Stimulated activated naive CD4-positive, alpha-beta T cell (primary cell): Measurements from ENCODE around the gene MIPEP.
"Not testable (repeated sequence)": the region's sequence is repeated elsewhere in the genome, so short reads cannot be mapped to it uniquely, and the experiment has no call there.

Experiments used
- DNase-seq, 6 experiments: peaks; one replicate each; lab custom pipeline; 2025; lab: John Stamatoyannopoulos, UW

MIPEP gene

DNA sequence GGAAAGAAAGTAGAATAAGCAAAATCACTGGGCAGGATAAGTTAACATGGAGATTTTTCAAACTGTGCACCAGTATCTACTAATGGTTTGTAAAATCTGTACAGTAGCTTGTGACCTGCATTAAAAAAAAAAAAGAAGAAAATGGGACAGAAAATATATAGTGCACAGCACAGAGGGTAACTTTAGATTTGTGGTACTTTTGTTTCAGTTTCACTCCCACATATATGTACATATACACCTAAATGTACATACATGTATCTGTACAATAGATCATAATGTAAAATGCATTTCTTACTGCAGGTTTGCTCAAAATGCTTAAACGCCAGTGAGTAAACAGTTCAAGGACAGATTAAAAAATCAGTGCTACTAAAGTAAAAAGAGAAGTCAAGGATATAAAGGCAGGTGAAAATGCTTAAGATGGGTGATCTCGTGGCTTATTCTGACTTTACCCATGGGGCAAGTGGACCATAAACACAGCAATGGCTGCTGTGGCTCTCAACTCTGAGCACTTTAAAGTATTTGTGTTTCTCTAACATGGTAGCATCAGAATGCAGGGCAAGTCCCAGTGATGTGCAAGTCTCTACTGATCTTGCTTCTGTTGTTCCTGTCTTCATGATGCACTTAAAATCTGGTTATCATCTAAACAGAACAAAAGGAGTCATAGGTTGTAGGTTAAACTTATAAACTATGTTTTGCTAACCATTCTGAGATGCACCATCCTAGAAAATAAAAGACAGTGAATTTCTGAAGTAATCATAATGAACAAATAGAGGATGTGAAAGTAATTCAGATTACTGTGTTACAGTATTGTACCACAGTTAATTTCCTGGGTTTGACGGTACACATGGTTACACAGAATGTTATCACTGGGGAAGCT is 112.3 kb downstream of the MIPEP start:
- no peak for DNase-seq

DNA sequence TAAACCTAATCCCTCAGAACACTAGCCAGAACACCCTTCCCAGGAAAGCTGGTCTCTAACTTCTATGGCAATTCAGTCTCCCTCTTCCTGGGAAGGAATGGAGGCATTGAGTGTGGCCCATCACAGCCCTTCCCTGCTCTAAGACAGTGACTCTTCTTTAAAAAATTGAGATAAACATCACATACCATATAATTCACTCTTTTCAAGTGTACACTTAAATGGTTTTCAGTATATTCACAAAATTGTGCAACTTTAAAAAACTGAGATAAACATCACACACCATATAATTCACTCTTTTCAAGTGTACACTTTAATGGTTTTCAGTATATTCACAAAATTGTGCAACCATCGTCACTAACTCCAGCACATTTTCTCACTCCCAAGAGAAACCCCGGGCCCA is 116.5 kb downstream of the MIPEP start:
- DNase-seq, result no peak

DNA sequence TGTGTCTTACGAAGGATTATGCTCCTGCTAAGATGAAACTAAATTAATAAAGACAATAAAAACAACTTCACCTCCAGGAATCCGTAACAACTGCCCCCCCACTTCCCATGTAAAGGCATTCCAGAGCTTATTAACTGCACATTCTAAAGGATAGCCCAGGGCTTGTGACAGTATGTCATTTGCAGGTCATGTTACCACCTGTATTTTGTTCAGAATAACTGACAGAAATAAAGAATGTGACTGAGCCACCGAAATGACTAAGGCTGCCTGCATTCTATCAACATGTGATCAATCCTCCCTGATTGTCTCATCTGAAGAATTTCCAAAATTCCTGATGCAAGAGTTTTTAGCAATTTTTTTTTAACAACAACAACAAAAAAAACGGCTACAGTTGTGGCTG is 117.2 kb downstream of the MIPEP start:
- no peak for DNase-seq

DNA sequence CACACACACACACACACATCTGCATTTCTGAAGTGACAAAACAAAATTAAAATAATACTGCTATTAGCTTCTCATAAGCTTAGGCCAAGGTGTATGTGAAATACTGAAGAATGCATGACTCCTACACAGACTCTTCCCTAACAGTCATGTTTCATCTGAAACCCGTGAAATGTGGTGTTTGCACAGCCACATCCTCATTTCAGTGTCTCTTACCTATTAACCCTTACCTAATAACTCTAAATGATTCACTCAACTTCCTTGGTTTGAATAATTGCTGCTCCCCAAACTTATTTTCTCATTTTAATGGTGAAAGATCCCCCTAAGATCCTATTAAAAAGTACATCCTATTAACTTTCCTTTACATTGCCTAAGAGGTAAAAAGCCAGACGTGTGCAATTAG is 117.6 kb downstream of the MIPEP start:
- no peak for DNase-seq

DNA sequence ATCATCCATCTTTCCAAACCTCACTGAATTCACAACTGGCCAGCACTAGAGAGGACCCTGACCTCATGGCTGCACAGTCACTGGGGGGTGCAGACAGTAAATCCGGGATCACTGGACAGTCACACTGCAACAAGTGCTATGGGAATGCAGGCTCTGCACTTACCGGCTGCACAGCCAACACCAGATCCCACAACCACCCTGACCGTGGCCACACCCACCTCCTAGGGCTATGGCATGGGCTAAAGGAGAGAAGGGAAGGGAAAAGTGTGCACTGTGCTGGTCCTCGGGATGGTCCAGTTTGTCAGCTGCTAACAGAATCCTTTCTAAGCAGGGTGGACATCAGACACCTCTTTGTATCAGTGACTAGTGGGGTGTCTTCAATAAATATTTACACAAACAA is 118.2 kb downstream of the MIPEP start:
- no peak for DNase-seq

DNA sequence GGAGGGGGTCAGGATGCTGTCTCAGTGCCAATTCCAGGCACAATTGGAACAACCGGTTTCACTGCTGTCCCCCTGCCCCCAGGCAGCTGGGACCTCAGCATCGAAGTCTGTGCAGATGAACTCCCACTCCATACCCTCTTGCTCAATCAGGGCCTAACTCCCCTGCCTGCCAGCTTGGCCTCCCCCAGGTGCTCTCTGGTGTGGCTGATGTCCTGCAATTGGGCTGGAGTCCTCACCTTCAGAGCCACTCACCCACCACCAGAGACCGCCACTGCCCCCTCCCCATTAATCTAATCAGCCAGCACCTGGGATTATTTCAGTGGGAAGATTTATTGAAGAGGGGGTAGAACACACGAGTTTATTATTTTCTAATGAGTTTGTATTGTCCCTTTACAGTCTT is 118.8 kb downstream of the MIPEP start:
- DNase-seq, result no peak

DNA sequence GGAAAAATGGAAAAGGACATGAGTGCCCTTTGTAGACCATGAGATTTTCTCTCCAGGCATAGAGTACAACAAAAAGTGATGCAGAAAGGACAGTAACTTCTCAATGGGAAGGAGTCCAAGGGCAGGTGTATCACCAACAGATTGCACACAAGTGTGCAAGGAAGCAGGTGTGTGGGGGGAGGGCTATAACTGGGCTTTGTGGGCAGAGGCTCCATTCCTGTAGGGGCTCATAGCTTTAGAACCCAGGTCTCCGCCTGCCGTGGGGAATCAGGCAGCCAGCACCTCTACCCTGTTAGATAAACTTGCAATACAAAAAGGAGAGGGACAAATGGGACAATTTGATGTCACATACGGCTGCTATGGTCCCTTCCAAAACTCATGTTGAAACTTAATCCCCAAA is 119.8 kb downstream of the MIPEP start:
- DNase-seq, result no peak

DNA sequence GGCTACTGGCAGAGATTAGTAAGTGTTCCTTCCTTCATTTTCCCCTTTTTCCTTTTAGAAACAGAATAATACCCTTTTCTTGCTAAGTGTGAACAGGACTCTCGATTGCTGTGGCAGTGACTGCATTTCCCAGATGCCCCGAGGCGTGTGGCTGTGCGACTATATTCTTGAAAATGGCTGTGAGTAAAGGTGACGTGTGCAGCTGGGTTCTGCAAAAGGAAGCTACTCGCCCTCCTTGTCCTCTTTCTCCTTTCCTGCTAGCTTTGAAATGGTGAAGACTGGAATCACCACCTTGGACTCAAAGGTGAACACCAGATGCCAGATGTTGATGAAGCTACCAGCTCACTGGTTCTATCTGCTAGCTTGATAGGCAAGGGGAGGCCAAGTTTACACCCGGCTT is 121.4 kb downstream of the MIPEP start:
- DNase-seq, result no peak

DNA sequence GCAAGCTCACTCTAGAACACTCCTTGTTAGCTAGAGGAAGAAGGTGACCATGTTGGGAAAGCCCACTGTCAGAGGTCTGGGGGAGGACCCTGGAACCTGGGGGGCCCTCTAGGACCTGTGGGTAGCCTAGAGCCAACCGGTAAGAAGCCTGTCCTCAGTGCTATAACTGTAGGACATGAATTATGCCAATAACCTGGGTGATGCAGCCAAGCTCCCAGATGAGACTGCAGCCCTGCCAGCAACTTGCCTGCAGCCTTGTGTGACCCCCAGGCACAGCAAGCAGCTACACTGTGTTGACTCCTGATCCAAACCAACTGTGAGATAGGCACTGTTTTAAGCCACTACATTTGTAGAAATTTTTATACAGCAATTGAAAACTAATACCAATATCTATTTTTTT is 122.3 kb downstream of the MIPEP start:
- no peak for DNase-seq

DNA sequence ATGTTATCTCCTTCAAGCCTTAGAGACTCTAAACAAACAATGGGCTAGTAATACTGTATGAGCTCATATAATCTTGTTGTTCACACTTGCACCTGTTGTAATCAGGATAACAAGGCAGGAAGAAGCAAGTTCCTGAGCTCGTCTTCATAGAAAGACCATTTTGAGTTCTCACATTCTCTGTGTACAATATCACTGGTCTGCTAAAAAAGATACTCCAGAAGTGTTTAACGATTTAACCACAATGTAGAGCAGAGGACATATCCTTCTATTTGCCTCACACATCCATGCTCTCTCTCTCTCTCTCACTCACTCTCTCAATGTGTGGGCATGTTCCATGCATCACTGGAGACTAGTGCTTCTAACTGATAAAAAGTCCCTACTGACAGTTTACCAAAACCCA is 122.9 kb downstream of the MIPEP start:
- DNase-seq, result no peak

DNA sequence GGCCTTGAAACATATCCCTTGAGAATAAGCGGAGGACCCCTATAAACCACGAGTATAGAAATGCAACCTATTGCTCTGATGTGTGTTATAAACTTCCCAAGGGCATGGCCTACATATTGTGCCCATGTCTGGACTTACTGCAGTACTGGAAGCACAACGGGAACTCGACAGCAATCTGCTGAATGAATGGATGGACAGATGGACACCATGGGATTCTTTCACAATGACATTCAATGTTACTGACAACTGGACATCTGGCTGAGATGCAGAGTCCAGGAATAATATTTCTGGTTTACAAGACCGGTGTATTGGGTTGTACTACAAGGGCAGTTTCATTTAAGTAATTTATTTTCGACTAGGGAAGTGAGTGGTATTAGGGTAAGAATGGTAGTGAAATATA is 123.7 kb downstream of the MIPEP start:
- no peak for DNase-seq

DNA sequence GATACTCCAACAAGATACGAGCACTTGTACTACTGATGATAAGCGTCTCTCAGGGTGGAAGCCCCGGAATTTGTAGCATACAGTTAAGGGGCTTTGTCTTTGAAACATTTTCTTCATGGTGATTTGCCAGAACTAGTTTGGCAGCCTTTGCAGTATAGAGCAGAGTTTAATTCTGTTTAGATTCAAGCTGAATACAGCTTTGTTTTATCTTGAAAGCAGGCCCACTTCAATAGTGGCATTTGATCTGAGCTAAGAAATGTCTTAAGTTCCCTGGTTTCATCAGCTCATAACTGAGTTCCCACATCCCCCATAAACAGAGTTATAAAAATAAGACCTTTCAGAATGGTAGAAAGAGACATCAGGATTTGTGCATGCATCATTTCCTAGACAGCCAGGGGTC is 125.9 kb downstream of the MIPEP start:
- DNase-seq, result no peak

DNA sequence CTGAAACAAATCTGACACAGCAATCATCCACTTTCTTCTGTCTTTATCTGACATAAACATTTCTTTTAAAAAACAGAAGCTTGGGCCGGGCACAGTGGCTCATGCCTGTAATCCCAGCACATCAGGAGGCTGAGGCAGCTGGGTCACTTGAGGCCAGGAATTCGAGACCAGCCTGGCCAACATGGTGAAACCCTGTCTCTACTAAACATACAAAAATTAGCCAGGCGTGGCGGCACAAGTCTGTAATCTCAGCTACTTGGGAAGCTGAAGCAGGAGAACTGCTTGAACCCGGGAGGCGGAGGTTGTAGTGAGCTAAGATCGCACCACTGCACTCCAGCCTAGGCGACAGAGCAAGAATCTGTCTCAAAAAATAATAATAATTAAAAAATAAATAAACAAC is 127.4 kb downstream of the MIPEP start:
- not testable (repeated sequence) for DNase-seq

DNA sequence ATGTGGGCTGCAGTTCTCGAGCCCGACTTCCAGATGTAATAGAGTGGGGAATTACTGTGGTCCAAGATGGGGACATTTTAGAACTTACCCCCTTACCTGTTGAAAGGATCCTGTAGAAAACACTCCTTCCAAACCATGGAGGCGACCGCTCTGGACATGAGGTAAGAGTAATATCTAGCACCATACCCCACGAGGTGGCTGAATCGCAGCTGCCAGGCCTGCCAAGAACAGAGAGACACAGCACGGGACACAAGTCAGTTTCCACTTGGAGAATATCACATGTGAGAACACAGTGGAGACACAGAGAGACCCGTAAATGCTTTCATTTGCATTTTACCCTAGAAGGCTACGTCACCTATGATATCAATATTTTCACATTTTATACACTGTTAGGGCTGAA is 129.2 kb downstream of the MIPEP start:
- no peak for DNase-seq

DNA sequence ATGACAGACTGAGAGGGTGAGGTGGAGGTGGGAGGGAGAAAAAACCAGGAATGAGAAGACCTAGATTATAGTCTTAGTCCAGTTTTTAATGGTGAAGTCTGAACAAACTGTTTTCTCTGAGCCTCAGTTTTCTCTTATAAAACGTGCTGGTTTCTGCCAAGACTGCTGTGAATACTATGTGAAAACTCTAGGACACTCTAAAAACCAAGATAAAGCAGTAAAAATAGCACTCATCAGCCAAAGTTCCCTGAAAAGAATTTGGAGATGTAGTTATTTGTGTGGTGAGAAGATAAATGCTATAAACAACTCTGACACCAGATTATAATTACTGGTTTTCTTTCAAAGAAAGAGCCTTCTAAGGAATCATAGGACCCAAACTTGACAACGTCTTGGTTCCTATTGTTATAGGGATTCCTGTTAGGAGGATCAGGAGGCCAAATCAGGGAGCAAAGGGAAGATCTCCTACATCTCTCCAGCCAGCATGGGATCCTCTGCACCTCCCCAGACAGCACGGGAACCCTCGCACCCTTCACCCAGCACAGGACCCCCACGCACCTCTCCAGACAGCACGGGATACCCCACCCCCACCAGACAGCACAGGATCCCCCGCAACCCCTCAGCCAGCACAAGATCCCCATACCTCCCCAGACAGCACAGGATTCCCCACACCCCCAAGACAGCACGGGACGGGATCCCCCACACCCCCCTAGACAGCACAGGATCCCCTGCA is 130.2 kb downstream of the MIPEP start:
- DNase-seq, result no peak

DNA sequence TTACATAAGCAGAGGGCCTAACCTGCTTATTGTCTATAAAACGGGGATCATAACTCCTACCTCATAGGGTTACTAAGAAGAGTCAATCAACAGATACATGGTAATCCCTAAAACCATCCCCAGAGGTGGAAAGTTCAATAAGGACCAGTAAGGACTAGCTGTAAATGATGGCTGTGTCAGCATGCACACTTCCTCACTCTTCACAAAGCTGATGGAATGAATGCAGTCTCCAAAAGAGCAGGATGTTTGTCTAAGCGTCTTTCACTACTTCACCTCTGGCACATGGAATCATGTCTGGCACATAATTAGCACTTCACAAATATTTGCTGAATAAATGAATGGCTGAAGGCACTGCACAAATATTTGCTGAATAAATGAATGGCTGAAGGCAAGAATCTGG is 134.2 kb downstream of the MIPEP start:
- no peak for DNase-seq

DNA sequence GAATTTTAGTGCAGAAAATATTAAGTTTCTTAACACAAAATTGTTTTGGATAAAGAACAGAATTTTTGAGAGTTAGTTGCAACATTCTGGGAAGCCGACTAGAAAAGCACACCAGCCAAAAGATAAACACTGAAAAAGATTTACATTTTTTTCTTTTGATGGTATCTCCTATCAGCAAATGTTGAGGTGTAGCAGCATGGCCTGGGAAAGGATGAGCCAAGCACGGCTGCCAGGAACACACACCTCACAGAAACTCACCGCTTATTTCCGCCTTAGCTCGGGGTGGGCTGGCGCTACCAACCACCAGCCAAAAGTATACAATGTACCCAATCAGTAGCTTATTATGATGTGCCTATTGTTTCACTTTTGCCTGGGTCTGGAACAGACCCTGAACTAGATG is 134.7 kb downstream of the MIPEP start:
- peak in 2 of 6 experiments; percentile 8 to 9 for DNase-seq

DNA sequence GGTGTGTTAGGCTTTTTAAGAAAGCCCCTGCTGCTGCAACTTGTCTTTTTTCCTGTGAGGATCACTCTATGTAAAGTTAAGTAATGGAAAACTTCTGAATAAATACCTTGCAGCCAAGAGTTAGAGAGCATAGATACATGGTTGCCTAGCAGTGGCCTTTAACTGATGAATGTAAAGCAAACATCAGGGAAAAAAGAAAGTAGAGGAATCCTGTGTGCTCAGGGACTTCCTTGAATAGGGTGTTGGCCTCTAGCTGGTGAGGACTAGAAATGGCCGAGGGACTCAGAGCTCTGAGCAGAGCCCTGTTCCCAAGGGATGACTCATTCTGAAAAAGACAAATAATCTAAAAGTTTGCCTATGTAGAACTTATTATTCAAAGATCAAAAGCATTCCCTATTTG is 135.7 kb downstream of the MIPEP start:
- no peak for DNase-seq

DNA sequence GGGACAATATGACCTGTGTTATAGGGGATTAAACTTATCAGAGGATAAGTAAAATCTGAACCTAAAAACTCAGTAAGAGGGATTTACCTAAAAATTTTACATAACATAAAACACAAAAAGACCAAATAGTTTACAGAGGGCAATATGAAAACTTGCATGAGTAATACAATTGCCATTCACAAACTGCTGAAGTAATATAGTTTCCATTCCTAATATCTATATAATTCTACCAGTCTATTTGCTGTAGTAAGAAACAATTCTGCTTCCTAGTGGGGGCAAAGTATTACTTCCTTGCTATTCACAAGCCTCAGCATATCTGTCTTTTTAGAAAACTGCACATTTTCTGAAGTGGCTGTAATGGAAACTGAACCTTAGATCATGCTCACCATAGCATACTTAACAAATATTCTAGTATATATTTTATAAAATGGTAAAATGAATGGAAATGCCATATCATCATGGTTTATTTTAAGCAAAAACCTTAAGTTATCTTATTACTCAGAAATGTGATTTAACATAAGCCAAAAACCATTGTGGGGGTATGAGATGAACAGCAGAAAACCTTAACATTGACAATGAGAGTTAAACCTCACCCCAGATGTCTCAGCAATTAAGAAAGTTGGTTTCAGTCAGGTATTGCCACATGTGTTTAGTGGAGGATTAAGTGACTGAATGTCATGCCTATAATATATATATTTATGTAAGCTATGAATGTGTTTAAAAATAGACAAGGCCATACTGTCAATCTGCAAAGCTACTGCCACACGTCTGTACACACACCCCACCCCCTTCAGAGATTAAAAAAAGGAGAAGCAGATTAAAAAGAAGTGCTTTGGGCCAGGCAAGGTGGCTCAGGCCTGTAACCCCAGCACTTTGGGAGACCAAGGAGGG is 136.8 kb downstream of the MIPEP start:
- DNase-seq, result no peak

DNA sequence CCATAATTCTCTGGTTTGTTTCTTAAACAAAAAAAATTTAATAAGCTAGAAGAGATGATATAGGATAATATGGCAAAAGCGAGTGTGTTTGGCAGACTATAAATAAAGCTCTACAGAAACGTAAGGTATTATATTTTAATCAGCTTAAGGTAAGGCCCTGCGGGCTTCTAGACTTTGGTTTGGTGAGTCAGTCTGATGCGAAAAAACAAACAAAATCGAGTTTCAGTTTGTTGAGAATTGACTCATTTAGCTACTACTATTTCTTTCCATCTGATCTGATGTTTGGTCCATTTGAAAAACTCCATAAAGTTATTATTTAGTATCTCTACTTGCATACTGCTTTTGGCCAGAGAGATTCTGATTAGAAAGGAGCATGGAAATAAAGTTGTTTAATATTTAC is 138.0 kb downstream of the MIPEP start:
- DNase-seq, result no peak

DNA sequence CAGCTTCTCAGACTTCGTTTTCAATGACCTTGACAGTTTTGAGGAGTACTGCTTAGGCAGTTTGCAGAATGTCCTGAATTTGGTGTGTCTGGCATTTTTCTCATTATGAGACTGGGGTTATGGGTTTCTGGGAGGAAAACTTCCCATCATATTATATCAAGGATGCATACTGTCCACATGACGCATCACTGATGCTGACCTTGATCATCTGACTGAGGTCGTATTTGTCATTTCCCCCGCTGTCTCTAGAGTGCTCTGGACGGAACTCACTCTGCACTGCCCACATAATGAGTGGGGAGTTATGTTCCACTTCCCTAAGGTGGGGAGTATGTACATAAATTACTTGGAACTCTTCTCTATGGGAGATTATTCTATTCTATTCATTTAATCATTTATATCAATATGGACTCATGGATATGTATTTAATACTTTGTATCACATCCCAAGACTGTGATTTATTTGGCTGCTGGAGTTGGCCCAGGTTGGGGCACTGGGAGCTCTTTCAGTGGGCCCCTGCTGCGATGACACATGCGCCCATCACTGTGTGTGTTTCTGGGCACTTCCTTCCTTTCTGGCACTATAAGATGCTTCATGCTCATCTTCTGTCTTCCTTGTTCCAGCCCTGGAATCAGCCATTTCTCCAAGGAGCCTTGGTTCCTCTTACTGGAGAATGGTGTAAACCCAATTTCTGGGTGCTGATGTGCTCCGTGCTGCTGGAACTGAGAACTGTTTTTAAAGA is 138.6 kb downstream of the MIPEP start:
- no peak for DNase-seq
